ENCODE measurements around the gene KDM4E.
"Not testable (repeated sequence)": the region's sequence is repeated elsewhere in the genome, so short reads cannot be mapped to it uniquely, and the experiment has no call there.

The KDM4E gene

DNA sequence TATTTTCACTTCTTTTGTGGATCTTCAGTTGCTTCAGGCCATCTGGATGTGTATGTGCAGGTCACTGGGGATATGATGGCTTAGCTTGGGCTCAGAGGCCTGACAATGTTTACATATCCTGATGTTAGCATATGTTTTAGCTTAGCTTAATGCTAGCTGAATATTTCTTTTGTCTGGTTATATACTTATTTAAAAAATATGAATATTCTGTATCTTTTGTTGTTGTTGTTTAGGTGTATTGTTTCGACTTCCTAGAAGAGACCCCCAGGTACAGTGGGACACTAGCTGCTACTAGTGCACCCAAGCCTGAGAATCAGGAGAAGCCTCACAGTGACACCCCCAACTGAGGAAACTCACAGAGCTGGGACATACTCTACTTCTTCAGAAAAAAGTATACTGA, at the start of gene KDM4E:
KDM4E (plus strand) TSS at position 301 of the 400 bp plus-strand sequence. CDS start 300 bp downstream, outside the sequence.
- DNase-seq, result no peak

DNA sequence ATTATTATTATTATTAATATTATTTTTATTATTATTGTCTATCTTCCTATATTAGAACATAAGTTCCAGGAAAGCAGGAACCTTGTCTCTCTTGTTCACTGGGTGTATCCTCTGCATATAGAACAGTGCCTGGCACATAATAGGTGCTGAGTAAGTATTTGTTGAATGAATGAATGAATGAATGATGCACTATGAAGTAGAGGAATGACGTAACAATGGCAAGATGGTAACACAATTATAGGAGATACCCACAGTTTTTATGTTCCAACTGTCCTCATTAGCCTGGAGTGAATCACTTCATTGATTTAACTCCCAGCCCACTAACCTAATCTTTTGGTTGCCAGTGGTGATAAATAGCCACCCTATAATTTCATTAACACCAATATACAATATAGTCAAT, 49.5 kb upstream of the KDM4E start:
- no peak for DNase-seq

GRCh38 chr11:94987378-94987777, 37.7 kb upstream of the KDM4E start:
- no peak for DNase-seq

DNA sequence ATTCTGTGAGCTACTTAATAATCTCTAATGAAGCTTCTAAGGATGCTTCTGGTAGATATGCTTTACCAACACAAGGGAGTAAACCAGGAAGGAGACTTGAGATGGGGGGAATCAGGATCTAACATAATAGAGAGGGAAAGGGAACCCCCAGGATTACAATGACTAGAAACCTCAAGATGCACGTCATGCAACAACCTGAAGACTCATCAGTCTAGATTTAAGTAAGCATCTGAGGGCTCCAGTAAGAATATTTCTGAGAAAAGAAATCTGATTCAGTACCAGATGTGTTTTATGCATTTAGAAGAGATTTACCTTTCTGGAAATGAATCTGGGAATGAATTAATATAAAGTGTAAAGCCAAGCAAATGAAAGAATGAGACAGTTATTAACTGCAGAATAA, 36.3 kb upstream of the KDM4E start:
- no peak for DNase-seq

DNA sequence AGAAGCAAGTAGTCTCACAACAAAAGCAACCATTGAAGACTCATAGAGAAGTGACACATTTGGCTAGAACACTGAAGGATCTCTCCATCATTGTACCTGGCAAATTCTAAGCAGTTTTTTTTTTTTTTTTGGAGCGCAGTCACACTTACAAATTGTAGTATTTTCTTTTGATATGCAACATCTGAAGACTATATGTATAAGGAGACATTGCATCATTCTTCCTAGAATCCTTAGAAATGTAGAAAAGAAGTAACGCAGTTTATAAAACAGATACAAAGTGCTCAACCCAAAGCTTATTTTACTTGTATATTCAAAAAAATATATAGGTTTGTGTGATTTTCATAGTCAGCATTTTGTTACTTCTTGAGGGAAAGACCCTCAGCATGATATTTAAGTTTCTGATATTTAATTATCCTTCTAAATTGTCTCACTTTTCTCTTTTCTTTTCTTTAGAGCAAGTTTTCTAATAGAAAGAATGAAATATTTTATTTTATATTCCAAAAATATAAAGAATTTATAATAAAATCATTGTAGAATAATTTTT, 31.6 kb upstream of the KDM4E start:
- DNase-seq, result no peak

- no peak for DNase-seq
Measured at GRCh38 chr11:94997437-94997836, 27.6 kb upstream of the KDM4E start.

- no peak for DNase-seq
Measured at GRCh38 chr11:94998285-94998684, 26.8 kb upstream of the KDM4E start.

- no peak for DNase-seq
Measured at GRCh38 chr11:95003716-95004115, 21.3 kb upstream of the KDM4E start.

- DNase-seq, result no peak
Measured at GRCh38 chr11:95005642-95006041, 19.4 kb upstream of the KDM4E start.

- DNase-seq, result no peak
Measured at GRCh38 chr11:95011376-95011775, 13.7 kb upstream of the KDM4E start.

DNA sequence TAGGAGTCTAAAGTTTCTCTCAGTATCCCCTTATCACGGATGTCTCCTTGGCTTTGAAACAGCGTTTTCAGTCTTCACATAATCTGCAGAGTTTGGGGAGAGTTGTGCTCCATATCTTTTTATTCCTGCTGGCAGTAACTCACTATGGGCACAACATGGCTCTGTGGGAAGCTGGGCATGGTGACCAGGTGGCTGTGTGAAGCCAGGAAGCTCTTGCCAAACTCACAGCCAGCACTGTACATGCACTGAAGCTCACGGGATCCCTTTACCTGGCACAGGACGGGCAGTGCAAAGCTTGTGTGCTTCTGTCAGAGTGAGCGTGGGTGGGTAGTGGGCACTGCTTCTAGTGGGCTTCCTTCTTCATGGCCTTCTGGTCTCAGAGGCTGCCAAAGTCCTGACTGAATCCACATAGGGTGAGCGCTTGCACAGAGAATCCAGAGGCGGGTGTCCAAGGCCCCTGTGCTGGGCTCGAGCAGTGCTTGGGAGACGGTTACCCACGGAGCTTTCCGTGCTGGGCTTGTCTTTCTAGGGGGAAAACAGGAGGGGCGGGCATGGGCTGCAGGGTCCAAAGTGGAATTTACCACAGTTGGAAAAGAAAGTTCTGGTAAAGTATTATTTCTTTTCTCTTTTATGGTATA, 10.8 kb upstream of the KDM4E start:
- no peak for DNase-seq

DNA sequence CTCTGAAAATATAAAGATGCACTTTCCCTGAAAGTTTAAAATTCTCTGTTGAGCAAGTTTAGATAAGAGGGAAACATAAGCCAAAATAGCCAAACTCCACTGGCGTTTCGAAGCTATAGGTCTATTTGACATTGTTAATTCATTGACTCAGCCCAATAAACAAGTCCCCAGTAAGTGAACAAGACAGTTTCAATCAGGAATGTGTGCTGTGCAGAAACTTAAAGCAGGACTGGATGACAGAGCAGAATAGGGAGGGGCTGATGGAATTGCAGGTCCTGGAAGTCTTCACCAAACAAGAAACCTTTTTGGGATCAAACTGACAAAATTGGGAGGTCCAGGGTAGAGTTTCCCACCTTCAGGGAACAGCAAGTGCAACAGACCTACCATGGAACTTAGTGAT, 8.9 kb upstream of the KDM4E start:
- no peak for DNase-seq

GRCh38 chr11:95021468-95021867, 3.6 kb upstream of the KDM4E start:
- not testable (repeated sequence) for DNase-seq

DNA sequence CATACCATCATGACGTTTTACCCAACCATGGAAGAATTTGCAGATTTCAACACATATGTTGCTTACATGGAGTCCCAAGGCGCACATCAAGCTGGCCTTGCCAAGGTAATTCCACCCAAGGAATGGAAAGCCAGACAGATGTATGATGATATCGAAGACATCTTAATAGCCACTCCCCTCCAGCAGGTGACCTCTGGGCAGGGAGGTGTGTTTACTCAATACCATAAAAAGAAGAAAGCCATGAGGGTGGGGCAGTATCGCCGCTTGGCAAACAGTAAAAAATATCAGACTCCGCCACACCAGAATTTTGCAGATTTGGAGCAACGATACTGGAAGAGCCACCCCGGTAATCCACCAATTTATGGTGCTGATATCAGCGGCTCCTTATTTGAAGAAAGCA, 536 bp downstream of the KDM4E start:
- DNase-seq, result not testable (repeated sequence)

DNA sequence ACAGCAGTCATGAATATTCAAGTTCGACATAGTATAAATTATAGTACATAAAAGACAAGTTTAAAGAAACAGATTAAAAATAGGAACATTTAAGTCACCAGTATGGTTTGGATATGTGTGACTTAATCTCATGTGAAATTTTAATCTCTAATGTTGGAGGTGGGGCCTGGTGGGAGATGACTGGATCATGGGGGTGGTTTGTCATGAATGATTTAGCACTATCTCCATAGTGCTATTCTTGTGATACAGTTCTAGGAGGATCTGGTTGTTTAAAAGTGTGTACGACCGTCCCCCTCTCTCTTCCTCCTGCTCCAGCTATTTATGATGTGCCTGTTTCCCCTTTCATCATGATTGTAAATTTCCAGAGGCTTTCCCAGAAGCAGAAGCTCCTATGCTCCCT, 3.3 kb downstream of the KDM4E start:
- no peak for DNase-seq

DNA sequence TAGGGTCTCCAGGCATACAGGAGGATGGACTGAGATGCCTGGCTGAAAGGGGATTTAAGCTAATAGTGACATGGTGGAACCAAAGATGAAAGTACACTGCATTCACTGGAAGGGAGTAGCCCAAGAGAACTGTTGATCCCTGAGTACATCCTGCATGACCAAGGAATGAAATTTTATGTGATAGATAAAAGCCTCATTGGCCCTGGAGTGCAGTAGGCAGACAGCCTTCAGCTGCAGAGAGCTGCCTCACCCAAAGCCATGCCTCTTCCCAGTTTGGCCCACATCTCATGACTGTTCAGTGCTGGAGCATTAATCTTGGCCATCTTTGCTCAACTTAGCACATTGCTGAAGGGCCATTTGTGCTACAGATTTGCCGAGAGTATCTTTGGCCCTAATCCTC, 8.0 kb downstream of the KDM4E start:
- no peak for DNase-seq

DNA sequence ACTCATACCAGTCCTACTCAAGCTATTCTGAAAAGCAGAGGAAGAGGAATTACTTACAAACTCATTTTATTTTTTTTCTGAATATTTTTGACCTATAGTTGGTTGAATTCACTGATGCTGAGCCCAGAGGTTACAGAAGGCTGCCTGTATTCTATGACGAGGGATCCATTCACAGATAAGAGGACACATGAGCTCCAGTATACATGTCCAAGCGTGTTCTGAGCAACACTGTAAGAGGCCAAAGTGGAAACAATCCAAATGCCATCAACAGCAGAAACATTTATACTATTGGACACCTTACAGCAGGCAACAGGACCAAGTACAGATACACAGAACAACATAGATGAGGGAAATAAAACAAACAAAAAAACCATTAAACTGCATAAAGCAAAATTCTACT, 10.3 kb downstream of the KDM4E start:
- DNase-seq, result peak; percentile 76

DNA sequence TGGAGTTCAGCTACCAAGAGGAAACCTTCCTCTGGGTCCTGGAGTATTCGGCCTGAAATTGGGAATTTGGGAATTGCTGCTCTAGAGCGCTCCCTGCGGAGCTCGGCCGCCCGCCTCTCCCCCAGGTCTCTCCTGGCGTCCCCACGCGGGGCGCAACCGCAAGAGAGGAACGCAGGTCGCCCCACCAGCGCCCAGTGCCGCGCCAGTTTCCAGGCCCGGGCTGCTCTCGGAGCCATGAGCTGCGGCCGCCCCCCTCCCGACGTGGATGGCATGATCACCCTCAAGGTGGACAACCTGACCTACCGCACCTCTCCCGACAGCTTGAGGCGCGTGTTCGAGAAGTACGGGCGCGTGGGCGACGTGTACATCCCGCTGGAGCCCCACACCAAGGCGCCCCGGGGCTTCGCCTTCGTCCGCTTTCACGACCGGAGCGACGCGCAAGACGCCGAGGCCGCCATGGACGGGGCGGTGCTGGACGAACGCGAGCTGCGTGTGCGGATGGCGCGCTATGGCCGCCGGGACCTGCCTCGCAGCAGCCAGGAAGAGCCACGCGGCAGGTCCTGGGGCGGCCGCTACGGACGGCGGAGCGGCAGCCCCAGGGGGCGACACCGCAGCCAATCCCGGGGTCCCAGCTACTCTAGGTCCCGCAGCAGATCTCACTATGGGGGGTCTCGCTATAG, 12.4 kb downstream of the KDM4E start:
- DNase-seq, result not testable (repeated sequence)

GRCh38 chr11:95042239-95042638, 17.2 kb downstream of the KDM4E start:
- DNase-seq, result no peak

DNA sequence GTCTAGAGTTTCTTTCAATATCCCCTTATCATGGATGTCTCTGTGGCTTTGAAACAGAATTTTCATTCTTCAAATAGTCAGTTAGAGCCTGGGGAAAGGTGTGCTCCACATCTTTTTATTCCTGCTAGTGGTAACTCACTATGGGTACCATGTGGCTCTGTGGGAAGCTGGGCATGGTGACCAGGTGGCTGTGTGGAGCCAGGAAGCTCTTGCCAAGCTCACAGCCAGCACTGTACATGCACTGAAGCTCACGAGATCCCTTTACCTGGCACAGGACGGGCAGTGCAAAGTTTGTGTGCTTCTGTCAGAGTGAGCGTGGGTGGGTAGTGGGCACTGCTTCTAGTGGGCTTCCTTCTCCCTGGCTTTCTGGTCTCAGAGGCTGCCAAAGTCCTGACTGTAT, 17.8 kb downstream of the KDM4E start:
- no peak for DNase-seq

DNA sequence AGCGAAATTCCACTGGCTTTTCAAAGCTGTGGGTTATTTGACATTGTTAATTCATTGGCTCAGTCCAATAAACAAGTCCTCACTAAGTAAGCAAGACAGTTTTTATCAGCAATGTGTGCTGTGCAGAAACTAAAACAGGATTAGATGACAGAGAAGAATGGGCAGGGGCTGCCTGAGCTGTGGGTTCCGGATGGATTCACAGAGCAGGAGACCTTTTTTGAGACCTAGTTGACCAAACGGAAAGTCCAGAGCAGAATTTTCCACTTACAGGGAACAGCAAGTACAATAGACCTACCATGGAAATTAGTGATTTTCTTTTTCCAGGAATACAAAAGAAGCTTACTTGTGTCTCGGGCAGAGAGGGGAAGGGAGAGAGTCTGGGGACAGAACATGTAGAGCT, 19.0 kb downstream of the KDM4E start:
- no peak for DNase-seq

- no peak for DNase-seq
Measured at GRCh38 chr11:95045812-95046211, 20.8 kb downstream of the KDM4E start.

DNA sequence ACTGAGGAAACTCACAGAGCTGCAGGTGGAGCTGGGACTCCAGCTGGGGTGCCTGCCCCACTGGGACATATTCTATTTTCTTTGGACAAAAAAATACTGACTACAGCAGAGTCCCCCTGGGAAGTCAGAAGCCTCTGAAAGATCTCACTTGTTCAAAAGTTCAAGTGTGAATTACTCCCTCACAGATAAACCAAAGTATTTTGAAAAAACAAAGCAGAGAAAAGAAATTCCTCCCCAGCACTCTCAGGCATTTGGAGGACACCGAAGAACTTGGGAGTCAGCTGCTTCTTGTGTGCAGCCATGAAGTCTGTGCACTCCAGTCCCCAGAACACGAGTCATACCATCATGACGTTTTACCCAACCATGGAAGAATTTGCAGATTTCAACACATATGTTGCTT, 24.1 kb downstream of the KDM4E start, which contains the start of gene KDM4F:
KDM4F (plus strand) TSS at position 301 of the 400 bp plus-strand sequence.
- not testable (repeated sequence) for DNase-seq

DNA sequence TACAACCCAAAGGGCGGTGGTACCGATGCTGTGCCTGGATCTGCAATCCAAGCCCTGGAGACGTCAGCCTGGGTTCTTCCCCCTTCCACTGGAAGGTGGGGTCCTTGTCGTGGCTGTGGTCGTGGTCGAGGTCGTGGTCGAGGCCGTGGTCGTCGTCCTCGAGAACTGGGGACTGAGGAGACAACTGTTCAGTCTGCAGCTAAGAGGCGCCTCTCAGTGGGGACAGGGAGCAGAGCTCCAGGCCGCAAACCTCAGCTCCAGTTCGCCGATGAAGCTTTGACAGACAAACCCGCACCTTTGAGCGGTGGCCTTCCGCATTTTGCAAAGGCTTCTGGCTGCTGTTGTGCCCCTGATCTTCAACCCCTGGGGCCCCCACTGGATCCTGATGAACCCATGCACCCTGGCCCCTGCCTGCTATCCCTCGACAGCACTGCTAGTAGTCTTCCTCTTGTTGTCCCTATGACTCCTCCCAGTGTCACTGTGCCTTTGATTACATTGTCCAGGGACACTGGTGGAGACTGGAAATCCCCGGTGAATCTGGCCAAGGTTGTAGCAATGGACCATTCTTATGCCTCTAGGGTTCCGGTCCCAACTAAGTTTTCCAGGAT, 25.6 kb downstream of the KDM4E start:
- DNase-seq, result no peak
